K562 (cell line): ENCODE measurements around the gene KRT33B.

Source experiments
- POLR2A ChIP-seq: fragments of 450-650 bp; conservative IDR thresholded peaks from 2 replicates; pipeline ENCODE4 v1.6.1; 2016
- ZNF121 ChIP-seq: sonication (generic); formaldehyde crosslinking; conservative IDR thresholded peaks from 2 replicates; pipeline ENCODE4 v1.8.0; 2022; ENCODE audit warnings: missing genetic modification reagents
- ZZZ3 ChIP-seq: fragments of 450-650 bp; IDR thresholded peaks from 2 replicates; pipeline ENCODE4 v1.6.1; 2016; ENCODE audit warnings: antibody characterized with exemption, mild to moderate bottlenecking, moderate library complexity
- TF ChIP-seq, protein P1 (sequence below): sonication (generic); formaldehyde crosslinking; IDR thresholded peaks from 2 replicates; pipeline ENCODE4 v1.8.1; 2023; ENCODE audit warnings: mild to moderate bottlenecking, missing genetic modification reagents
- TF ChIP-seq, protein P2 (sequence below), 3 experiments: IDR thresholded peaks in 2 of 3; conservative IDR thresholded peaks in 1 of 3; 2 replicates each; pipeline ENCODE4 v1.5.1; 2011 to 2012; ENCODE audit warnings: low read length in 3 of 3, mild to moderate bottlenecking in 3 of 3, control low read depth in 2 of 3, improper control_type of control experiment in 1 of 3, inconsistent platforms in 1 of 3, low read depth in 1 of 3, mixed read lengths in 1 of 3, moderate library complexity in 1 of 3; ENCODE audit not compliant: insufficient read depth in 2 of 3
- TF ChIP-seq, protein P3 (sequence below): sonication (generic); formaldehyde crosslinking; IDR thresholded peaks from 2 replicates; pipeline ENCODE4 v1.8.1; 2022; ENCODE audit warnings: missing genetic modification reagents

DNA sequence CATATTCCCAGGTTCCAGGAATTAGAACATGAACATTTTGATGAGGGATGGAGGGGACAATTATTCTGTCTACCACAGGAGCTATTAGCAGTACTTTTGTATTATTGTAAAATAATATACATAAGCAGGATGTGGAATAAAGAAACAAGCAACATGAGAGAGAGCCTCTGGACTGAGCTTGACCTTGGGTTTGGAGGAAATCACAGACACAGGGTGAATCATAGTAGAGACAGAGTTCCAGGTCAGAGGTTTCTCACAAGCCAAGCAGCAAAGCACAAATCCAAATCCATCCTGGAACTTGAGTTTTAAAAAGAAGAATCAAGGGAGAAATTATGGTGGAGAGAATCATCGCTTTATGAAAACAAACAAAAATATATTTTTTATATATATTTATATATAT lies 22.7 kb upstream of the KRT33B start:
- TF ChIP-seq POLR2A (no peak), ZNF121 (no peak), ZZZ3 (no peak)
- TF ChIP-seq, protein P1, sequence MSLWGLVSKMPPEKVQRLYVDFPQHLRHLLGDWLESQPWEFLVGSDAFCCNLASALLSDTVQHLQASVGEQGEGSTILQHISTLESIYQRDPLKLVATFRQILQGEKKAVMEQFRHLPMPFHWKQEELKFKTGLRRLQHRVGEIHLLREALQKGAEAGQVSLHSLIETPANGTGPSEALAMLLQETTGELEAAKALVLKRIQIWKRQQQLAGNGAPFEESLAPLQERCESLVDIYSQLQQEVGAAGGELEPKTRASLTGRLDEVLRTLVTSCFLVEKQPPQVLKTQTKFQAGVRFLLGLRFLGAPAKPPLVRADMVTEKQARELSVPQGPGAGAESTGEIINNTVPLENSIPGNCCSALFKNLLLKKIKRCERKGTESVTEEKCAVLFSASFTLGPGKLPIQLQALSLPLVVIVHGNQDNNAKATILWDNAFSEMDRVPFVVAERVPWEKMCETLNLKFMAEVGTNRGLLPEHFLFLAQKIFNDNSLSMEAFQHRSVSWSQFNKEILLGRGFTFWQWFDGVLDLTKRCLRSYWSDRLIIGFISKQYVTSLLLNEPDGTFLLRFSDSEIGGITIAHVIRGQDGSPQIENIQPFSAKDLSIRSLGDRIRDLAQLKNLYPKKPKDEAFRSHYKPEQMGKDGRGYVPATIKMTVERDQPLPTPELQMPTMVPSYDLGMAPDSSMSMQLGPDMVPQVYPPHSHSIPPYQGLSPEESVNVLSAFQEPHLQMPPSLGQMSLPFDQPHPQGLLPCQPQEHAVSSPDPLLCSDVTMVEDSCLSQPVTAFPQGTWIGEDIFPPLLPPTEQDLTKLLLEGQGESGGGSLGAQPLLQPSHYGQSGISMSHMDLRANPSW (CRISPR knock-in tag): no peak
- TF ChIP-seq, protein P2, sequence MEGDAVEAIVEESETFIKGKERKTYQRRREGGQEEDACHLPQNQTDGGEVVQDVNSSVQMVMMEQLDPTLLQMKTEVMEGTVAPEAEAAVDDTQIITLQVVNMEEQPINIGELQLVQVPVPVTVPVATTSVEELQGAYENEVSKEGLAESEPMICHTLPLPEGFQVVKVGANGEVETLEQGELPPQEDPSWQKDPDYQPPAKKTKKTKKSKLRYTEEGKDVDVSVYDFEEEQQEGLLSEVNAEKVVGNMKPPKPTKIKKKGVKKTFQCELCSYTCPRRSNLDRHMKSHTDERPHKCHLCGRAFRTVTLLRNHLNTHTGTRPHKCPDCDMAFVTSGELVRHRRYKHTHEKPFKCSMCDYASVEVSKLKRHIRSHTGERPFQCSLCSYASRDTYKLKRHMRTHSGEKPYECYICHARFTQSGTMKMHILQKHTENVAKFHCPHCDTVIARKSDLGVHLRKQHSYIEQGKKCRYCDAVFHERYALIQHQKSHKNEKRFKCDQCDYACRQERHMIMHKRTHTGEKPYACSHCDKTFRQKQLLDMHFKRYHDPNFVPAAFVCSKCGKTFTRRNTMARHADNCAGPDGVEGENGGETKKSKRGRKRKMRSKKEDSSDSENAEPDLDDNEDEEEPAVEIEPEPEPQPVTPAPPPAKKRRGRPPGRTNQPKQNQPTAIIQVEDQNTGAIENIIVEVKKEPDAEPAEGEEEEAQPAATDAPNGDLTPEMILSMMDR (IDR thresholded peaks at IDR 0.05 in 2 of 3, conservative IDR thresholded peaks at IDR 0.05 in 1 of 3; ENCODE audit: insufficient read depth in 2 of 3, low read depth in 1 of 3, low read length in 3 of 3): no peak
- TF ChIP-seq, protein P3, sequence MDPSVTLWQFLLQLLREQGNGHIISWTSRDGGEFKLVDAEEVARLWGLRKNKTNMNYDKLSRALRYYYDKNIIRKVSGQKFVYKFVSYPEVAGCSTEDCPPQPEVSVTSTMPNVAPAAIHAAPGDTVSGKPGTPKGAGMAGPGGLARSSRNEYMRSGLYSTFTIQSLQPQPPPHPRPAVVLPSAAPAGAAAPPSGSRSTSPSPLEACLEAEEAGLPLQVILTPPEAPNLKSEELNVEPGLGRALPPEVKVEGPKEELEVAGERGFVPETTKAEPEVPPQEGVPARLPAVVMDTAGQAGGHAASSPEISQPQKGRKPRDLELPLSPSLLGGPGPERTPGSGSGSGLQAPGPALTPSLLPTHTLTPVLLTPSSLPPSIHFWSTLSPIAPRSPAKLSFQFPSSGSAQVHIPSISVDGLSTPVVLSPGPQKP (CRISPR knock-in tag): no peak
